Coronary artery (tissue), 2 donors: Measurements from ENCODE around the gene RPS6KA1.
A peak's percentile ranks its signal among the peaks of the same experiment; 100 is the strongest.

Experiments used
- DNase-seq: peaks from one replicate; pipeline ENCODE4 v3.0.0-alpha.2; 2017; ENCODE audit warnings: low spot score
- H3K27ac ChIP-seq, 2 donors: fragments of 200-600 bp; sonication (generic); one replicate each; pipeline ENCODE4 v1.5.1; 2016 to 2019
- H3K4me3 ChIP-seq: fragments of 200-600 bp; sonication (generic); 2 replicates; pipeline ENCODE4 v1.5.1; 2016; ENCODE audit warnings: mild to moderate bottlenecking, moderate library complexity
- CTCF ChIP-seq: fragments of 200-600 bp; sonication (generic); IDR thresholded peaks from one replicate; pipeline ENCODE4 v1.5.1; 2019; ENCODE audit warnings: antibody characterized with exemption

The RPS6KA1 gene

GRCh38 chr1:26529655-26530409 is at the start of gene RPS6KA1:
Gene RPS6KA1 (plus strand): TSS chr1:26529761. CDS start chr1:26529921, 160 bp downstream.
- DNase-seq = no peak
- TF ChIP-seq CTCF = no peak
- H3K27ac ChIP-seq = peak within 1 kb of the TSS in 1 of 2 donors; percentile 47
- H3K4me3 ChIP-seq = peak within 1 kb of the TSS; percentile 74

- TF ChIP-seq CTCF = no peak
- H3K27ac ChIP-seq = no peak overlapping the region
- no peak overlapping the region for H3K4me3 ChIP-seq
- no peak for DNase-seq
Measured at GRCh38 chr1:26482921-26483320, 46.6 kb upstream of the RPS6KA1 start.

- DNase-seq = no peak
- H3K27ac ChIP-seq = no peak overlapping the region
- no peak for TF ChIP-seq CTCF
- no peak overlapping the region for H3K4me3 ChIP-seq
Measured at GRCh38 chr1:26483980-26484379, 45.6 kb upstream of the RPS6KA1 start.

- TF ChIP-seq CTCF = no peak
- no peak overlapping the region for H3K27ac ChIP-seq
- H3K4me3 ChIP-seq = no peak overlapping the region
- no peak for DNase-seq
Measured at GRCh38 chr1:26490155-26490554, 39.4 kb upstream of the RPS6KA1 start.

- no peak for TF ChIP-seq CTCF
- DNase-seq = no peak
- no peak overlapping the region for H3K27ac ChIP-seq
- no peak overlapping the region for H3K4me3 ChIP-seq
Measured at GRCh38 chr1:26493267-26493666, 36.3 kb upstream of the RPS6KA1 start.

- Histone ChIP-seq H3K4me3 (no peak overlapping the region), H3K27ac (no peak overlapping the region)
- TF ChIP-seq CTCF = no peak
- no peak for DNase-seq
Measured at GRCh38 chr1:26493938-26494337, 35.6 kb upstream of the RPS6KA1 start.

- Histone ChIP-seq H3K4me3 (no peak overlapping the region), H3K27ac (no peak overlapping the region)
- no peak for TF ChIP-seq CTCF
- no peak for DNase-seq
Measured at GRCh38 chr1:26496861-26497260, 32.7 kb upstream of the RPS6KA1 start.
